HG02623 (cell line): ENCODE results near the gene NEO1.

Source experiments
- ATAC-seq: cut with Tn5 transposase; IDR thresholded peaks from one replicate; pipeline ENCODE4 v1.9.1; 2021; ENCODE audit warnings: moderate library complexity; ENCODE audit not compliant: unreplicated experiment

The NEO1 gene

GRCh38 chr15:73249499-73249898 lies 197.2 kb downstream of the NEO1 start:
- ATAC-seq: no peak

GRCh38 chr15:73254598-73254997 lies 202.3 kb downstream of the NEO1 start:
- no peak for ATAC-seq

- peak; percentile 66 for ATAC-seq
Observed at GRCh38 chr15:73258271-73259108, 206.2 kb downstream of the NEO1 start.

- ATAC-seq: no peak
Observed at GRCh38 chr15:73264881-73265280, 212.6 kb downstream of the NEO1 start.

- peak; percentile 48 for ATAC-seq
Observed at GRCh38 chr15:73265536-73266153, 213.4 kb downstream of the NEO1 start.

GRCh38 chr15:73268457-73268856 lies 216.2 kb downstream of the NEO1 start:
- no peak for ATAC-seq

- ATAC-seq: no peak
Observed at GRCh38 chr15:73270366-73271097, 218.3 kb downstream of the NEO1 start.

- no peak for ATAC-seq
Observed at GRCh38 chr15:73273181-73274002, 221.1 kb downstream of the NEO1 start.

- no peak for ATAC-seq
Observed at GRCh38 chr15:73275862-73276261, 223.6 kb downstream of the NEO1 start.

- ATAC-seq: no peak
Observed at GRCh38 chr15:73282567-73283365, 230.5 kb downstream of the NEO1 start.

GRCh38 chr15:73283366-73283962 lies 231.2 kb downstream of the NEO1 start:
- ATAC-seq: no peak

GRCh38 chr15:73284090-73284716 lies 231.9 kb downstream of the NEO1 start:
- ATAC-seq: no peak

- ATAC-seq: no peak
Observed at GRCh38 chr15:73286311-73286710, 234.0 kb downstream of the NEO1 start.

- ATAC-seq: no peak
Observed at GRCh38 chr15:73287019-73287418, 234.8 kb downstream of the NEO1 start.

- ATAC-seq: no peak
Observed at GRCh38 chr15:73291441-73291840, 239.2 kb downstream of the NEO1 start.

GRCh38 chr15:73293773-73294172 lies 241.5 kb downstream of the NEO1 start:
- ATAC-seq: no peak

GRCh38 chr15:73295630-73296286 lies 243.5 kb downstream of the NEO1 start:
- no peak for ATAC-seq

- no peak for ATAC-seq
Observed at GRCh38 chr15:73296609-73297353, 244.5 kb downstream of the NEO1 start.
